ENCODE data around the gene NOS1. TPM values are rescaled to one million over a fixed set of nuclear protein-coding genes. Genes with fewer than 3 reads are reported as not detected.
A peak's percentile ranks its signal among the peaks of the same experiment; 100 is the strongest.

NOS1 gene
- total RNA-seq, 2 donors from 2014 or later, result not detected

DNA sequence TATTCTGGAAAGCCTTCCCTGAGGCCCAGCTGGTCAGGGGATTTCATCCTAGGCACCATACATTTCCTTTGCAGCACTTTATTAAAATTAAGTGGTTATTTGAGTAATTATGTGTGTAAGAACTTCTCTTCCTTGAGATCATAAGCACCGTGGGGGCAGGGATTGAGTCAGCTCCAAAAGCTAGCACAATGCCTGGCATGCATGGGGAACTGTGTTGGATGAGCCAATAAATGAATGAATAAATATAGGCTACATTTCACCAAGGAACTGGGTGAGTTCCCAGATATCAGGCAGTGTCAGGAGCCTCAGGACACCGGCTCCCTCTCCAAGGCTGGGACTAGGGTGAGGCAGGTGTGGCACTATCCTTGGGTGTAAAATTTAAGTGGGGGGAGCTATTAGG, 88.3 kb downstream of the NOS1 start:
- ATAC-seq (replicated peaks in 1 of 2) (no peak), DNase-seq (no peak)
- Mint-ChIP-seq H3K4me3 (no peak overlapping the region), H3K9me3 (peaks cover 2% of the 10 kb centered on the region in 2 donors), H3K36me3 (ENCODE audit: insufficient read depth in 2 of 2) (no peaks in the 10 kb centered on the region), H3K4me1 (ENCODE audit: low read depth) (no peaks in the 10 kb centered on the region), H3K27ac (no peak overlapping the region), H3K27me3 (ENCODE audit: low read depth) (peaks cover 10% of the 10 kb centered on the region)

- ATAC-seq (replicated peaks in 1 of 2) (no peak), DNase-seq (no peak)
- peaks cover 10% of the 10 kb centered on the region for H3K27me3 Mint-ChIP-seq (ENCODE audit: low read depth)
Measured at GRCh38 chr12:117272690-117273089, 88.7 kb downstream of the NOS1 start.

GRCh38 chr12:117262749-117263148, 98.7 kb downstream of the NOS1 start:
- Mint-ChIP-seq H3K27me3 (ENCODE audit: low read depth) (no peaks in the 10 kb centered on the region), H3K4me1 (ENCODE audit: low read depth) (no peaks in the 10 kb centered on the region), H3K27ac (no peak overlapping the region), H3K4me3 (no peak overlapping the region), H3K9me3 (peaks cover 0 to 1% of the 10 kb centered on the region in 2 donors), H3K36me3 (ENCODE audit: insufficient read depth in 2 of 2) (no peaks in the 10 kb centered on the region)
- DNase-seq (no peak), ATAC-seq (replicated peaks in 1 of 2) (no peak)

More at GRCh38 chr12:117272690-117273089, 88.7 kb downstream of the NOS1 start:
- Mint-ChIP-seq H3K4me1 (ENCODE audit: low read depth) (no peaks in the 10 kb centered on the region), H3K4me3 (no peak overlapping the region), H3K27ac (no peak overlapping the region), H3K9me3 (peaks cover 2% of the 10 kb centered on the region in 2 donors), H3K36me3 (ENCODE audit: insufficient read depth in 2 of 2) (no peaks in the 10 kb centered on the region)

DNA sequence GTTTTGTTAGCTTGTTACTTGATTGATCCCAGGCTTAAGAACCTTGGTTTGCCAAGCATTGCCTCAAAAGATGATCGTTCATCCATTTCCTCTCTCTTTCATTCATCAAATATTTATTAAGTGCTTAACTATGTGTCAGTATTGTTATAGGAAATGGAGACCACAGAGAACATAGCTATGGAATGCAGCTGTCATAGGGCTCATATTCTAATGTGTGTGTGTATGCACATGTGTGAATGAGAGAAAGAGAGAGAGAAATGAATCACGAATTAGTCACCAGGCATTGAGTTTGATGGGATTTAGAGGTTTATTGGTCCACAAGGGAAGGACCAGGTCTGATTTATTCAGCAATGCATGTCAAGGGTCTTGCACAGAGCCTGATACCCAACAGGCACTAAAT, 100.2 kb downstream of the NOS1 start:
- ATAC-seq (replicated peaks in 1 of 2), result no peak
- DNase-seq, result no peak
- no peaks in the 10 kb centered on the region for H3K36me3 Mint-ChIP-seq (ENCODE audit: insufficient read depth in 2 of 2)
- H3K27me3 Mint-ChIP-seq (ENCODE audit: low read depth), result no peaks in the 10 kb centered on the region
- no peak overlapping the region for H3K27ac Mint-ChIP-seq
- peaks cover 0 to 1% of the 10 kb centered on the region in 2 donors for H3K9me3 Mint-ChIP-seq
- no peaks in the 10 kb centered on the region for H3K4me1 Mint-ChIP-seq (ENCODE audit: low read depth)
- no peak overlapping the region for H3K4me3 Mint-ChIP-seq

DNA sequence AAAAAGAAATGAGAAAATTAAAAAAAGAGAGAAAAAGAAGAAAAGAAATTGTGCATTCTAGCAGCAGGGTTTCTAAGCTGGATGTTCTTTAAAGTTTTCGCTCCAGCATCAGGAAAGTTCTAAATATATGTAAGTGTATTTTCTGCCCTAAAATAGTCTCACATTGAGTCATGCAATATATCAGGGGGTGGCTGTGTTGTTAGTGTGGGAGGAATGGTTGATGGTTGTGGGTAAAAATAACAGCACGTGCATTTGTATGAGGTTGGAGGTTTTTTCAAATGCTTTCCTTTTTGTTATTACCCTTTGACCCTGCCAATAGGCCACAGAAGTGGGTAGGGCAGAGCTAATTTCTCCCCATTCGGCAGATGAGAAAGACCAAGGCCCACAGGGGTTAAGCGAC, 106.0 kb downstream of the NOS1 start:
- DNase-seq, result no peak
- H3K36me3 Mint-ChIP-seq (ENCODE audit: insufficient read depth in 2 of 2), result peaks cover 0 to 2% of the 10 kb centered on the region in 2 donors
- ATAC-seq (replicated peaks in 1 of 2), result no peak
- no peak overlapping the region for H3K4me3 Mint-ChIP-seq
- H3K9me3 Mint-ChIP-seq, result peaks cover 3% of the 10 kb centered on the region in 2 donors
- no peak overlapping the region for H3K27ac Mint-ChIP-seq
- no peaks in the 10 kb centered on the region for H3K4me1 Mint-ChIP-seq (ENCODE audit: low read depth)
- H3K27me3 Mint-ChIP-seq (ENCODE audit: low read depth), result peaks cover 6% of the 10 kb centered on the region

DNA sequence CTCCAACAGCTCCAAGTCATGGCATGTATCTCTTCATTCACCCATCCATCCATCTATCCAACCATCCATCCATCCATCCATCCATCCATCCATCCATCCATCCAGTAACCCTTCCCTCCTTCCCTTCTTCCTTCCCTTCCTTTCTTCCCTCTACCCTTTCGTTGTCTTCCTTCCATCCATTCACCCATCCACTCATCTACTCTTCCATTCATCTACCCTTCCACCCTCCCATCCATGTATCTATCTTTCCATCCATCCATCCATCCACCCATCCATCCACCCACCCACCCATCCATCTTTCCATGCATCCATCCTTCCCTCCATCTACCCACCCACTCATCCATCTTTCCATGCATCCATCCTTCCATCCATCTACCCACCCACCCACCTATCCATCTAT, 117.9 kb downstream of the NOS1 start:
- Mint-ChIP-seq H3K27ac (no peak overlapping the region), H3K36me3 (ENCODE audit: insufficient read depth in 2 of 2) (no peaks in the 10 kb centered on the region), H3K9me3 (no peaks in the 10 kb centered on the region), H3K27me3 (ENCODE audit: low read depth) (peaks cover 10% of the 10 kb centered on the region), H3K4me3 (no peak overlapping the region), H3K4me1 (ENCODE audit: low read depth) (no peaks in the 10 kb centered on the region)
- no peak for ATAC-seq (replicated peaks in 1 of 2)
- no peak for DNase-seq

GRCh38 chr12:117241697-117242096, 119.7 kb downstream of the NOS1 start:
- H3K27me3 Mint-ChIP-seq (ENCODE audit: low read depth), result peaks cover 10% of the 10 kb centered on the region
- no peak overlapping the region for H3K4me3 Mint-ChIP-seq
- H3K4me1 Mint-ChIP-seq (ENCODE audit: low read depth), result no peaks in the 10 kb centered on the region
- no peak overlapping the region for H3K27ac Mint-ChIP-seq
- no peaks in the 10 kb centered on the region for H3K9me3 Mint-ChIP-seq
- H3K36me3 Mint-ChIP-seq (ENCODE audit: insufficient read depth in 2 of 2), result no peaks in the 10 kb centered on the region
- DNase-seq (no peak), ATAC-seq (replicated peaks in 1 of 2) (no peak)

DNA sequence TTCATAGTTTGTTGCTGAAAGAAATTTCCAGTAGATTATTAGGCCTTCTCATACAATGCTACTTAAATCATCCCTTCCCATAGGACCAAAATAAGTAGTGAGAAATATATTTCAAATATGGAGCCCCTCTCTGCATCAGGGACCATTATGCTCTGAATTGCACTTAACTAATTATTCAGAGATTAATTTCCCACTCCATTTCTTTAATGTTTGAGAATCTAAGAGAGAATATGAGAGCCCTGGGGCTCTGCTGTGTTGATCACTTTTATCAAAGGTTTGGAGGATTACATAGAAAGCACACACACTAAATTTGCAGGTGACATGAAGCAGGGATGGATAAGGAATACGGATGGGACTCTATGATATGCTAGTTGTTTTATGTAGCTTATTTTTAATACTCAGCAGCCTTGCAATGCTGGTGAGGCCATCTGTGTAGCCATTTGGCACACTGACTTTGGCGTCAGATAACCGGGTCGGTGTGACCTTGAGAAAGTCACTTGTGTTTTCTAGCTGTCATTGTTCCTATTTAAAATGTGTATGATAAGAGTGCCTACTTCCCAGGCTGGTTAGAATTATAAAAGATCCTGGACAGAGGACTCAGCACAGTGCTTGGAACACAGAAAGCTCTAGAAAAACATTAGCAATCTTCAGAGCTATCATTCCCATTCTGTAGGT, 121.2 kb downstream of the NOS1 start:
- no peak overlapping the region for H3K4me3 Mint-ChIP-seq
- no peak overlapping the region for H3K27ac Mint-ChIP-seq
- H3K4me1 Mint-ChIP-seq (ENCODE audit: low read depth), result no peaks in the 10 kb centered on the region
- H3K27me3 Mint-ChIP-seq (ENCODE audit: low read depth), result peaks cover 18% of the 10 kb centered on the region
- no peak for DNase-seq
- H3K36me3 Mint-ChIP-seq (ENCODE audit: insufficient read depth in 2 of 2), result no peaks in the 10 kb centered on the region
- ATAC-seq (replicated peaks in 1 of 2), result no peak
- H3K9me3 Mint-ChIP-seq, result no peaks in the 10 kb centered on the region

GRCh38 chr12:117236456-117237001, 124.9 kb downstream of the NOS1 start:
- Mint-ChIP-seq H3K36me3 (ENCODE audit: insufficient read depth in 2 of 2) (no peaks in the 10 kb centered on the region), H3K27ac (no peak overlapping the region), H3K4me3 (no peak overlapping the region), H3K27me3 (ENCODE audit: low read depth) (peaks cover 8% of the 10 kb centered on the region), H3K4me1 (ENCODE audit: low read depth) (no peaks in the 10 kb centered on the region), H3K9me3 (no peaks in the 10 kb centered on the region)
- ATAC-seq (replicated peaks in 1 of 2) (no peak), DNase-seq (peak; percentile 80 to 84)

DNA sequence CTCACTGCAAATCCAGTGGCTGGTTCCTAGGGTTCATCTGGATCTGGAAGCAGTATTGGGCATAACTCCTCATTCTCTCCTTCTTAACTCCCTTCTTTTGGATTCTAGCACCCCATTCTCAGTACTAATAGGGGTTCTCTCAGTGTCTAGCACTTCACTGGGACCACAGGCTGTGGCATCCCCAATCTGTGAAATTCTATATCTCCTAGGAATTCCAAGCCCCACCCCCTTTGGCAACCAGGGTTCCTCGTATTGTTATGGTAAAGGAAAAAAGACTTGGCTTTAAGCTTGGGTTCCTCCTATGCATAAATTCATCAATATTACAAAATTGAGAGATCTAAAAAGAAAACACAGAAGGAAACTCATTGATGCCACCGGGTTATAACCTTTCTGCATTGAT, 126.2 kb downstream of the NOS1 start:
- DNase-seq (no peak), ATAC-seq (replicated peaks in 1 of 2) (no peak)
- Mint-ChIP-seq H3K27ac (no peak overlapping the region), H3K4me1 (ENCODE audit: low read depth) (no peaks in the 10 kb centered on the region), H3K9me3 (no peaks in the 10 kb centered on the region), H3K36me3 (ENCODE audit: insufficient read depth in 2 of 2) (no peaks in the 10 kb centered on the region), H3K4me3 (no peak overlapping the region), H3K27me3 (ENCODE audit: low read depth) (peaks cover 15% of the 10 kb centered on the region)

DNA sequence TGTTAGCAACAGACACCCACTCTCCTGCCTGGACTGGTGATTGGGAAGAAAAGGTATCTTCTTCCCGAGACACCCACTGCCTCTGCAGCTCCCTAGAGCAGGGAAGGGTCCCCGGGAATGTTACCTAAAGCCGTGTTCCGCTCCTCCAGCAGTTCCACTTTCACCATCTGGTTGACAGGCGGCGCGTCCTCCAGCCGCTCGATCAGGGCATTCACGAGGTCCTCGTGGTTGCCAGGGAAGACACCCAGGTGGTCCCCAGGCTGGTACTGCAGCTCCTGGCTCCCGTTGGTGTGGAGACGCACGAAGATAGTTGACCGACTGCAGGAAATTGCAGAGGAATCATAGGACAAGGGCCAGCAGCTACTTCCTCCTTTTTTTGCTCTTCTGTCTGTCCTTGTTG, 127.0 kb downstream of the NOS1 start:
- no peak overlapping the region for H3K27ac Mint-ChIP-seq
- H3K4me1 Mint-ChIP-seq (ENCODE audit: low read depth), result no peaks in the 10 kb centered on the region
- ATAC-seq (replicated peaks in 1 of 2) (no peak), DNase-seq (no peak)
- peaks cover 15% of the 10 kb centered on the region for H3K27me3 Mint-ChIP-seq (ENCODE audit: low read depth)
- H3K36me3 Mint-ChIP-seq (ENCODE audit: insufficient read depth in 2 of 2), result no peaks in the 10 kb centered on the region
- no peak overlapping the region for H3K4me3 Mint-ChIP-seq
- no peaks in the 10 kb centered on the region for H3K9me3 Mint-ChIP-seq

- Mint-ChIP-seq H3K36me3 (ENCODE audit: insufficient read depth in 2 of 2) (no peaks in the 10 kb centered on the region), H3K27ac (no peak overlapping the region), H3K27me3 (ENCODE audit: low read depth) (peaks cover 22% of the 10 kb centered on the region), H3K9me3 (no peaks in the 10 kb centered on the region), H3K4me3 (no peak overlapping the region), H3K4me1 (ENCODE audit: low read depth) (no peaks in the 10 kb centered on the region)
- DNase-seq (no peak), ATAC-seq (replicated peaks in 1 of 2) (no peak)
Measured at GRCh38 chr12:117231750-117232149, 129.7 kb downstream of the NOS1 start.

- Mint-ChIP-seq H3K4me3 (no peak overlapping the region), H3K36me3 (ENCODE audit: insufficient read depth in 2 of 2) (no peaks in the 10 kb centered on the region), H3K4me1 (ENCODE audit: low read depth) (no peaks in the 10 kb centered on the region), H3K27ac (no peak overlapping the region), H3K9me3 (no peaks in the 10 kb centered on the region), H3K27me3 (ENCODE audit: low read depth) (peaks cover 14% of the 10 kb centered on the region)
- ATAC-seq (replicated peaks in 1 of 2) (no peak), DNase-seq (no peak)
Measured at GRCh38 chr12:117228239-117228638, 133.2 kb downstream of the NOS1 start.

All from activated T-cell treated with anti-CD3 and anti-CD28 coated beads, Interleukin-2, amount 50 U/mL, for 72 hours (primary cell).